HepG2 (cell line): ENCODE measurements around the gene GNG3. TPM values are rescaled to one million over a fixed set of nuclear protein-coding genes. Genes with fewer than 3 reads are reported as not detected.

Source experiments
- ATF1 ChIP-seq: IDR thresholded peaks from 2 replicates; pipeline ENCODE4 v1.6.1; 2016; ENCODE audit warnings: mild to moderate bottlenecking, control low read depth
- CERS6 ChIP-seq: sonication (generic); formaldehyde crosslinking; IDR thresholded peaks from 2 replicates; pipeline ENCODE4 v1.5.0; 2020; ENCODE audit warnings: missing genetic modification reagents
- GRHL1 ChIP-seq: sonication (generic); formaldehyde crosslinking; conservative IDR thresholded peaks from 2 replicates; pipeline ENCODE4 v1.8.0; 2022; ENCODE audit warnings: missing genetic modification reagents
- HCFC1 ChIP-seq: fragments of 150-350 bp; IDR thresholded peaks from 2 replicates; pipeline ENCODE4 v1.6.1; 2014; ENCODE audit warnings: low read depth, low read length
- MTERF4 ChIP-seq: sonication (generic); formaldehyde crosslinking; IDR thresholded peaks from 2 replicates; pipeline ENCODE4 v1.8.0; 2023; ENCODE audit warnings: mild to moderate bottlenecking, missing genetic modification reagents
- PITX1 ChIP-seq: sonication (generic); formaldehyde crosslinking; IDR thresholded peaks from 2 replicates; pipeline ENCODE4 v1.5.1; 2020; ENCODE audit warnings: mild to moderate bottlenecking, missing genetic modification reagents
- RORA ChIP-seq: sonication (generic); formaldehyde crosslinking; IDR thresholded peaks from 2 replicates; pipeline ENCODE4 v1.5.0; 2020; ENCODE audit warnings: mild to moderate bottlenecking, missing genetic modification reagents, moderate library complexity
- SMAD1 ChIP-seq: sonication (generic); formaldehyde crosslinking; IDR thresholded peaks from 2 replicates; pipeline ENCODE4 v1.4.0; 2020; ENCODE audit warnings: missing genetic modification reagents, low read depth, mild to moderate bottlenecking, borderline replicate concordance
- TRIM22 ChIP-seq: fragments of 450-650 bp; IDR thresholded peaks from 2 replicates; pipeline ENCODE4 v1.6.1; 2017
- ZC3H4 ChIP-seq: sonication (generic); formaldehyde crosslinking; IDR thresholded peaks from 2 replicates; pipeline ENCODE4 v1.4.0; 2020; ENCODE audit warnings: missing genetic modification reagents, borderline replicate concordance
- ZFX ChIP-seq: sonication (generic); formaldehyde crosslinking; IDR thresholded peaks from 2 replicates; pipeline ENCODE4 v1.4.0; 2020; ENCODE audit warnings: mild to moderate bottlenecking, low read depth, missing genetic modification reagents, moderate library complexity
- ZMAT3 ChIP-seq: sonication (generic); formaldehyde crosslinking; conservative IDR thresholded peaks from 2 replicates; pipeline ENCODE4 v1.7.0; 2021; ENCODE audit warnings: missing genetic modification reagents
- ZMYM2 ChIP-seq: sonication (generic); formaldehyde crosslinking; IDR thresholded peaks from 2 replicates; pipeline ENCODE4 v1.8.0; 2022; ENCODE audit warnings: mild to moderate bottlenecking, missing genetic modification reagents
- ZNF362 ChIP-seq: sonication (generic); formaldehyde crosslinking; IDR thresholded peaks from 2 replicates; pipeline ENCODE4 v1.4.0; 2020; ENCODE audit warnings: missing genetic modification reagents, mild to moderate bottlenecking, borderline replicate concordance
- ZNF644 ChIP-seq: IDR thresholded peaks from 2 replicates; pipeline ENCODE4 v1.6.1; 2016; ENCODE audit warnings: low read depth
- ZNF678 ChIP-seq: sonication (generic); formaldehyde crosslinking; IDR thresholded peaks from 2 replicates; pipeline ENCODE4 v1.4.0; 2020; ENCODE audit warnings: mild to moderate bottlenecking, missing genetic modification reagents
- ZNF83 ChIP-seq: sonication (generic); formaldehyde crosslinking; IDR thresholded peaks from 2 replicates; pipeline ENCODE4 v1.4.0; 2020; ENCODE audit warnings: missing genetic modification reagents, mild to moderate bottlenecking, borderline replicate concordance
- polyA plus RNA-seq, 8 experiments: library from polyadenylated mRNA; depleted of rRNA in 3 of 8; stranded (reverse) in 7 of 8; unstranded in 1 of 8; fragments of >200 nt; fragmentation: Illumina TruSeq in 4 of 8; extraction: Trizol in 4 of 8; gene quantifications; 2 replicates each; pipeline versions ENCODE4 v1.2.1 to v1.2.3, GENCODE V29; 2011 to 2016; ENCODE audit warnings: low read depth in 4 of 8, missing spikeins in 1 of 8, mixed read lengths in 1 of 8; ENCODE audit not compliant: insufficient read depth in 1 of 8
- total RNA-seq, 5 experiments: library from RNA; depleted of rRNA; stranded (reverse); fragments of >200 nt; fragmentation: Illumina TruSeq; extraction: Trizol; gene quantifications; 2 replicates each; pipeline ENCODE4 v1.2.3, GENCODE V29; 2016; ENCODE audit warnings: low read depth in 1 of 5

GNG3 gene
- total and polyA plus RNA-seq, 2 of the 13 experiments (the other 11 are each of a cell fraction or from before 2014, with no cell fraction given): not detected

GRCh38 chr11:62727165-62727871, 19.8 kb downstream of the GNG3 start, which contains the start of gene HNRNPUL2 (continued):
- TF ChIP-seq TRIM22: no peak
- TF ChIP-seq ZNF644: no peak
- no peak for TF ChIP-seq PITX1
- no peak for TF ChIP-seq RORA (CRISPR knock-in tag)
- TF ChIP-seq MTERF4 (CRISPR knock-in tag): peak; percentile 77; the same call in 1 of the 2 replicates
- peak; percentile 96 for TF ChIP-seq ZFX (CRISPR knock-in tag)
- no peak for TF ChIP-seq CERS6 (CRISPR knock-in tag)
- no peak for TF ChIP-seq GRHL1
- no peak for TF ChIP-seq ATF1 (CRISPR knock-in tag)
- TF ChIP-seq HCFC1: peak; percentile 38
- TF ChIP-seq ZMAT3 (CRISPR knock-in tag): peak; percentile 96; the same call in 1 of the 2 replicates
- TF ChIP-seq ZNF83: no peak
- TF ChIP-seq ZMYM2 (CRISPR knock-in tag): no peak
- no peak for TF ChIP-seq ZNF362 (CRISPR knock-in tag)
- TF ChIP-seq ZC3H4: no peak
- TF ChIP-seq ZNF678 (CRISPR knock-in tag): peak; percentile 78; the same call in 1 of the 2 replicates
- TF ChIP-seq SMAD1 (CRISPR knock-in tag): peak; percentile 83; the same call in 1 of the 2 replicates
